ENCODE measurements around the gene SPDYE1. TPM values are rescaled to one million over a fixed set of nuclear protein-coding genes. Genes with fewer than 3 reads are reported as not detected.
A peak's percentile ranks its signal among the peaks of the same experiment; 100 is the strongest.

The SPDYE1 gene
- total RNA-seq, 1 experiment from 2014 or later = not detected

- CTCF ChIA-PET = no interaction called here
- DNase-seq (ENCODE audit: low spot score) = no peak
Observed at GRCh38 chr7:44042221-44042620, 44.5 kb downstream of the SPDYE1 start.

GRCh38 chr7:44043902-44044301, 46.2 kb downstream of the SPDYE1 start:
- Histone ChIP-seq H3K36me3 (ENCODE audit: insufficient read depth, low read length, poor library complexity, severe bottlenecking) (peaks cover 7% of the 10 kb centered on the region), H3K4me1 (ENCODE audit: insufficient read depth, low read length, poor library complexity, severe bottlenecking) (peaks cover 8% of the 10 kb centered on the region), H3K27ac (ENCODE audit: low read depth, low read length, poor library complexity, severe bottlenecking) (peak overlapping the region; percentile 79), H3K27me3 (replicated peaks; ENCODE audit: insufficient read depth, low read depth, low read length, poor library complexity) (no peaks in the 10 kb centered on the region), H3K4me3 (ENCODE audit: low read depth, low read length, poor library complexity, severe bottlenecking) (peak overlapping the region; percentile 90), H3K9me3 (ENCODE audit: low read depth, low read length, poor library complexity, severe bottlenecking) (no peaks in the 10 kb centered on the region)
- intact Hi-C loops (cut with micrococcal nuclease; ENCODE audit: unreplicated experiment) = no loop called here
- ChIA-PET CTCF (no interaction called here), POLR2A (ENCODE audit: low non-redundant PET) (no interaction called here)
- TSS peak; percentile 86 for BruUV-seq (replicated peaks)
- TF ChIP-seq EZH2 (IDR thresholded peaks at IDR 0.05; ENCODE audit: borderline replicate concordance, low read depth, low read length, poor library complexity, severe bottlenecking) (no peak), CTCF (conservative IDR thresholded peaks at IDR 0.05; ENCODE audit: low read depth, low read length) (no peak)
- DNase-seq (ENCODE audit: low spot score) = no peak

More at GRCh38 chr7:44042221-44042620, 44.5 kb downstream of the SPDYE1 start:
- H3K4me1 ChIP-seq (ENCODE audit: insufficient read depth, low read length, poor library complexity, severe bottlenecking) = peaks cover 8% of the 10 kb centered on the region
- H3K36me3 ChIP-seq (ENCODE audit: insufficient read depth, low read length, poor library complexity, severe bottlenecking) = peaks cover 7% of the 10 kb centered on the region
- H3K27me3 ChIP-seq (replicated peaks; ENCODE audit: insufficient read depth, low read depth, low read length, poor library complexity) = no peaks in the 10 kb centered on the region
- no peaks in the 10 kb centered on the region for H3K9me3 ChIP-seq (ENCODE audit: low read depth, low read length, poor library complexity, severe bottlenecking)
- no TSS peak for BruUV-seq (replicated peaks)
- no peak overlapping the region for H3K4me3 ChIP-seq (ENCODE audit: low read depth, low read length, poor library complexity, severe bottlenecking)
- POLR2A ChIA-PET (ENCODE audit: low non-redundant PET) = no interaction called here
- H3K27ac ChIP-seq (ENCODE audit: low read depth, low read length, poor library complexity, severe bottlenecking) = no peak overlapping the region
- TF ChIP-seq CTCF (conservative IDR thresholded peaks at IDR 0.05; ENCODE audit: low read depth, low read length) = no peak
- TF ChIP-seq EZH2 (IDR thresholded peaks at IDR 0.05; ENCODE audit: borderline replicate concordance, low read depth, low read length, poor library complexity, severe bottlenecking) = no peak
- intact Hi-C loops (cut with micrococcal nuclease; ENCODE audit: unreplicated experiment) = no loop called here

GRCh38 chr7:44044315-44045225, 46.9 kb downstream of the SPDYE1 start, which contains the start of gene DBNL:
TSS of gene DBNL (plus strand) at chr7:44044702. CDS start at chr7:44044738, 36 bp downstream.
- intact Hi-C loops (cut with micrococcal nuclease; ENCODE audit: unreplicated experiment) = no loop called here
- TF ChIP-seq CTCF (conservative IDR thresholded peaks at IDR 0.05; ENCODE audit: low read depth, low read length) (no peak), EZH2 (IDR thresholded peaks at IDR 0.05; ENCODE audit: borderline replicate concordance, low read depth, low read length, poor library complexity, severe bottlenecking) (no peak)
- Histone ChIP-seq H3K27ac (ENCODE audit: low read depth, low read length, poor library complexity, severe bottlenecking) (peak within 1 kb of the TSS; percentile 79), H3K4me3 (ENCODE audit: low read depth, low read length, poor library complexity, severe bottlenecking) (peak within 1 kb of the TSS; percentile 90), H3K36me3 (ENCODE audit: insufficient read depth, low read length, poor library complexity, severe bottlenecking) (peaks cover 8% of the 10 kb centered on the region), H3K27me3 (replicated peaks; ENCODE audit: insufficient read depth, low read depth, low read length, poor library complexity) (no peaks in the 10 kb centered on the region), H3K9me3 (ENCODE audit: low read depth, low read length, poor library complexity, severe bottlenecking) (no peaks in the 10 kb centered on the region), H3K4me1 (ENCODE audit: insufficient read depth, low read length, poor library complexity, severe bottlenecking) (peaks cover 8% of the 10 kb centered on the region)
- POLR2A ChIA-PET (ENCODE audit: low non-redundant PET) = no interaction called here
- no TSS peak for BruUV-seq (replicated peaks)
- DNase-seq (ENCODE audit: low spot score) = peak; percentile 91
- CTCF ChIA-PET = no interaction called here

Measured in A673 (cell line).